GM12801 (cell line): ENCODE results near the gene FBXW9.

Experiments used
- TF ChIP-seq, protein P1 (sequence below): IDR thresholded peaks from one replicate; pipeline ENCODE4 v1.5.1; 2011; ENCODE audit warnings: control low read depth; ENCODE audit not compliant: insufficient read length; ENCODE audit errors: extremely low read depth

Gene FBXW9

DNA sequence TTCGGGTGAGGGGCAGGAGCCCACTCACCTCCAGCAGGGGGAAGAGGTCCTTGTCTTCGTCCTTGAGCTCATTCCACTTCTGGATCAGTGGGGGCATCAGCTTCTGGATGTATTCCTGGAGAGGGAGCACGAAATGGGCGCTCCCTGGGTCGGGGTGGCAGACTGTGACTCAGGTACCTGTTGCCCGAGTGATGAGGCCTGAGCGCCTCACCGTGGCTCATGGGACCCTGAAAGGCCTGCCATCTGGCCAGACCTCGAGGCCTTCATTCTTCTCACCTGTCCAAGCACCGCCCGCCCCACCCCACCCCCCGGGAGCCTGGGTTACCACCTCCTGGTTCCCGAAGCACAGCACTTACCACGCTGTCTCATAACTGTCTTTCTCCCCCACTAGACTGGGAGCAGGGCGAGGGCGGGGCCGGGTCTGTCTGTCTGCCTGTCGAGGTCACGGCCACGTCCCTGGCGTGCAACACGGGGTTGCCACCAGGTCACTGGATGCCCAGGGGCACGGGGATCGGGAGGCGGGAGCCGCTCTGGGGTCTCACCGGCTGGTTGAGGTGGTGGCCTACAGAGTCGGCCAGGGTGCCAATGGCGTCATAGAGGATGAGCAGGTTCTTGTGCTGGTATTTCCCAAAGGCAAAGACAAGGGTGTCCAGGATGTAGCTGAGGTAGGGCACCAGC is 9.4 kb upstream of the FBXW9 start:
- TF ChIP-seq, protein P1, sequence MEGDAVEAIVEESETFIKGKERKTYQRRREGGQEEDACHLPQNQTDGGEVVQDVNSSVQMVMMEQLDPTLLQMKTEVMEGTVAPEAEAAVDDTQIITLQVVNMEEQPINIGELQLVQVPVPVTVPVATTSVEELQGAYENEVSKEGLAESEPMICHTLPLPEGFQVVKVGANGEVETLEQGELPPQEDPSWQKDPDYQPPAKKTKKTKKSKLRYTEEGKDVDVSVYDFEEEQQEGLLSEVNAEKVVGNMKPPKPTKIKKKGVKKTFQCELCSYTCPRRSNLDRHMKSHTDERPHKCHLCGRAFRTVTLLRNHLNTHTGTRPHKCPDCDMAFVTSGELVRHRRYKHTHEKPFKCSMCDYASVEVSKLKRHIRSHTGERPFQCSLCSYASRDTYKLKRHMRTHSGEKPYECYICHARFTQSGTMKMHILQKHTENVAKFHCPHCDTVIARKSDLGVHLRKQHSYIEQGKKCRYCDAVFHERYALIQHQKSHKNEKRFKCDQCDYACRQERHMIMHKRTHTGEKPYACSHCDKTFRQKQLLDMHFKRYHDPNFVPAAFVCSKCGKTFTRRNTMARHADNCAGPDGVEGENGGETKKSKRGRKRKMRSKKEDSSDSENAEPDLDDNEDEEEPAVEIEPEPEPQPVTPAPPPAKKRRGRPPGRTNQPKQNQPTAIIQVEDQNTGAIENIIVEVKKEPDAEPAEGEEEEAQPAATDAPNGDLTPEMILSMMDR, result no peak

DNA sequence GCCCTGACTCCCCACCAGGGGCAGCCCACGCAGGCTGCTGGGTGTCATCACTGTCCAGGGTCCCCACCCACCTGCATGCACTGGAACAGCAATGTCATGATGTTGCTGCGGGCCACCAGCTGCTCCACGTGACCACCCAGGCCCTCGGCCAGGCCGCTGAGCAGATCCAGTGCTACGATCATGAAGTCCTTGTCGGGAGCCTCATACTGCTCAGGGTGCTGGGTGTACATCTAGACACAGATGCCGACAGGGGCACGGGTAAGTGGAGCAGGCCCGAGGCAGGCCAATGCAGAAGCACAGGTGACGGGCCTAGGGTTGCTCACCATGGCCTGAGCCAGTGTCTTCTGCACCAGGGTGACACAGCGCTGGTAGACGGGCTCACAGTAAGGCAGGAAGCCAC is 8.7 kb upstream of the FBXW9 start:
- TF ChIP-seq, protein P1, result no peak

DNA sequence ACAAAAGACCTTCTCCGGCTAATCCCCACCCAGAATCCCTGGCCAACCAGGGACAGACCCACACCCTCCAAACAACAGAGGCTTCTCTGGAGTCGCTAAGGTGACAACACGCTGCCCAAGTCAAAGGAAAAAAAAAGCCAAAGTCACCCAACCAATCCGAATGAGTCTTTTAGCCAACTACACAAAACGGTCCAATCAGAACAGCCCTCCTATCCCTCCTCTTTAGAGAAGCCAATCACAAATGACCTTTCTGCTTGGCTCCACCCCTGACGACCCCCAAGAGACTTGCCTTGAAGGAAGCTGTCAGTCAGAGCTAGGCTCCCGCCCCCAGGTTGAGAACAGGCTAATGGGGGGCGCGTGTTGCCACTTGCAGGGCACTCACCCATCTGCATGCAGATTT is 6.6 kb upstream of the FBXW9 start:
- TF ChIP-seq, protein P1, result no peak

DNA sequence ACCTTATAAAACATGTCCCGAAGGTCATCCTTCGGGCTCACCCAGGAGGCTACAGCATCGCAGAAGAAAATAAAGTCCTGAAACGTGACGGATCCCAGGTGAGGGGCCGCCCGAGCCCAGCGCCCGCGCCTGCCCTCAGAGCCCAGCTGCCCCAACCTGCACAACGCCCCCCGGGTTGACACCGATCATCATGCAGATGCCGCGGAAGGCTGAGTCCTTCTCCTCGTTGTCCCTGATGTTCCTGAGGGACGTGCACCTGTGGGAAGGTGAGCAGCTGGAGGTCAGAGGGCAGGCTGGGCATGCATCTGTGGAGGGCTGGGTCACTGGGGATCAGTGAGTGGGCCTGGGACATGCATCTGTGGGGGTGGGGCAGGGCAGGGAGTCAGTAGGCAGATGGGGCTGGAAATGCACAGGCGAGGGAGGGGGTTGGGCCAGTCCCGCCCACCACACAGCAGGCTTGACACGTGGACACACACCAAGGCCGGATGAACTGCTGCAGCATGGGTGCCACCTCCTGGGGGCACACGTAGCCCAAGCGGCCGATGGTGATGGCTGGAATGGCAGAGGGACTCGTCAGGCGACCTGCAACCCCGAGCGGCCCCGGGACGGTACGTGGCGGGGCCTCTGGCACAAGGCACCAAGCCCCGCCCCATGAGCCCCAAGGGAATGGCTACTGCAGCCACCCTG is 5.3 kb upstream of the FBXW9 start:
- TF ChIP-seq, protein P1, result no peak

DNA sequence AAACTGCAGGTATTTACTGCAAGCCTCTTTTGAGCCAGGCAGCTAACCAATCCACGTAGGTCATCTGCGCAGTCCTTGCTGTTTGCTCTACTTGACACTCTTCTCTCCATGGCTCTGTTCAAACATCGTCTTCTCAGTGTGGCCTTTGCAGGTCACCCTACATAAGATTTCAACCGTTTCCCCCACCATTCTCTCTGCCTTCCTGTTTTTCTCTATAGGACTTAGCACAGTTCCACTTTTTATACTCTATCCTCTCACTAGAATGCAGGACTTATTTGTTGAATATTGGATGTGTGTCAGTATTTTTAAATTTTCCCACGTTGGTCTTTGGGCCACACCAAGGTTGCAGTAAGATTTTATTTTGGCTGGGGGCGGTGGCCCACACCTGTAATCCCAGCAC is 1.7 kb upstream of the FBXW9 start:
- TF ChIP-seq, protein P1, result no peak

DNA sequence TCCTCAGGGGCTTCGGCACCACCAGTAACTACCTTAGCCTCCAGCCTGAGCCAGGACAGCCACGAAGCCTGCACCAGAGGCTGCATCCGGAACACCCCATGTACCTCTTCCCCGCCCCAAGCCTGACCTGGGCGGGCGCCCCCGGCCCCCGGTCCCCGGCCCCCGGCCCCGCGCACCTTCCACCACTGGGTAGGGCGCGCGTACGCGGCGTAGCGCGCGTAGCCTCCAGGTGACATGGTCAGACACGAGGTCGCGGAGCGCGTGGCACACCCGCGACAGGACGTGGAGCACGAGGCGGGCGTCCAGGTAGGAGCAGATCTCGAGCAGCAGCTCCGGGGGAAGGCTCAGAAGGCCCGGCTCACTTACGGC is 450 bp downstream of the FBXW9 start:
- TF ChIP-seq, protein P1, result no peak

DNA sequence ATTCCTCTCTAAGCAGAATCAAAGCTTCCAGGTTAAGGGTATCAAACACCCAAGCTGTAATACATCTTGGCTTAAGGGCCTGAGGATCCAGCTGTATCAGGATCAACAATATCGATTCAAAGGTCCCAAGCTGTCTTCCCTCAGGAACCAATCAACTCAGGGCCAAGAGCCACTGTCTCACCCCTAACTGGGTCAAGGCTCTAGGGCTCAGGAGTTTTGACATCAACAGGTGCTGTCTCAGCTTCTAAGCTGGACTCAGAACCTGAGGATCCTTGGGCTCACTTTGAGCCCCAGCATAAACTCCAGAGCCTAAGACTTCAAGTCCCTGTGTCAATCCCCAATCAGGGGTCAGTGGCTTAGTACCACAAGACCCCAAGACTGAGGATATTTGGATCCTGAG is 917 bp downstream of the FBXW9 start:
- TF ChIP-seq, protein P1, result no peak
